GM18909 (cell line): ENCODE data around the gene PAIP2.
"Not testable (repeated sequence)": the region's sequence is repeated elsewhere in the genome, so short reads cannot be mapped to it uniquely, and the experiment has no call there.

Experiments used
- ATAC-seq: cut with Tn5 transposase; IDR thresholded peaks from one replicate; pipeline ENCODE4 v1.9.1; 2021; ENCODE audit warnings: mild to moderate bottlenecking; ENCODE audit not compliant: unreplicated experiment, poor library complexity

PAIP2 gene

GRCh38 chr5:139407517-139407916 is 65.9 kb downstream of the PAIP2 start:
- no peak for ATAC-seq

GRCh38 chr5:139408191-139408590 is 66.5 kb downstream of the PAIP2 start:
- ATAC-seq = no peak

GRCh38 chr5:139409116-139409515 is 67.5 kb downstream of the PAIP2 start:
- ATAC-seq = not testable (repeated sequence)

GRCh38 chr5:139410121-139410992 is 68.7 kb downstream of the PAIP2 start:
- ATAC-seq = no peak

- no peak for ATAC-seq
These were observed 69.6 kb downstream of the PAIP2 start for GRCh38 chr5:139410993-139411828.

- ATAC-seq = no peak
These were observed 71.5 kb downstream of the PAIP2 start for GRCh38 chr5:139413153-139413552.

GRCh38 chr5:139413963-139414362 is 72.3 kb downstream of the PAIP2 start:
- ATAC-seq = peak; percentile 60

GRCh38 chr5:139414581-139415130 is 73.0 kb downstream of the PAIP2 start:
- no peak for ATAC-seq

GRCh38 chr5:139415221-139415861 is 73.7 kb downstream of the PAIP2 start:
- ATAC-seq = no peak

- ATAC-seq = no peak
These were observed 74.2 kb downstream of the PAIP2 start for GRCh38 chr5:139415869-139416268.

GRCh38 chr5:139416651-139417050 is 75.0 kb downstream of the PAIP2 start:
- no peak for ATAC-seq

- no peak for ATAC-seq
These were observed 75.6 kb downstream of the PAIP2 start for GRCh38 chr5:139417214-139417613.

- ATAC-seq = no peak
These were observed 77.1 kb downstream of the PAIP2 start for GRCh38 chr5:139418793-139419192.
